Loucy (cell line): ENCODE data around the gene C1QTNF9B.

Source experiments
- H2AFZ ChIP-seq: fragments of 200-600 bp; sonication (generic); 2 replicates; pipeline ENCODE4 v1.6.0; 2016; ENCODE audit warnings: antibody characterized with exemption, mild to moderate bottlenecking, low read length, moderate library complexity
- H3F3A ChIP-seq: fragments of 200-600 bp; 2 replicates; pipeline ENCODE4 v1.6.0; 2016; ENCODE audit warnings: antibody characterized with exemption, low read depth, mild to moderate bottlenecking
- H3K27me3 ChIP-seq: fragments of 200-600 bp; sonication (generic); 2 replicates; pipeline ENCODE4 v1.6.1; 2014; ENCODE audit warnings: low read length, mild to moderate bottlenecking; ENCODE audit not compliant: insufficient read depth, poor library complexity, severe bottlenecking
- H3K36me3 ChIP-seq: fragments of 200-600 bp; sonication (generic); 2 replicates; pipeline ENCODE4 v1.6.1; 2016; ENCODE audit warnings: low read length; ENCODE audit not compliant: insufficient read depth
- H3K4me1 ChIP-seq: fragments of 200-600 bp; sonication (generic); 2 replicates; pipeline ENCODE4 v1.5.1; 2014; ENCODE audit warnings: low read length, mild to moderate bottlenecking; ENCODE audit not compliant: insufficient read depth, poor library complexity, severe bottlenecking
- H3K4me2 ChIP-seq: fragments of 200-600 bp; sonication (generic); 2 replicates; pipeline ENCODE4 v1.6.0; 2014; ENCODE audit warnings: antibody characterized with exemption, low read length, low read depth, mild to moderate bottlenecking; ENCODE audit not compliant: poor library complexity, severe bottlenecking
- H3K4me3 ChIP-seq: fragments of 200-600 bp; sonication (generic); 2 replicates; pipeline ENCODE4 v1.5.1; 2014; ENCODE audit warnings: low read length, mild to moderate bottlenecking, mixed read lengths; ENCODE audit not compliant: poor library complexity, severe bottlenecking
- H3K79me2 ChIP-seq: fragments of 200-600 bp; sonication (generic); 2 replicates; pipeline ENCODE4 v1.6.1; 2014; ENCODE audit warnings: low read length; ENCODE audit not compliant: insufficient read depth
- H3K9ac ChIP-seq: fragments of 200-600 bp; sonication (generic); 2 replicates; pipeline ENCODE4 v1.6.0; 2014; ENCODE audit warnings: mild to moderate bottlenecking, low read depth, low read length, moderate library complexity; ENCODE audit not compliant: poor library complexity, severe bottlenecking
- H3K9me2 ChIP-seq: fragments of 200-600 bp; sonication (generic); replicated peaks from 2 replicates; pipeline ENCODE4 v1.6.1; 2016; ENCODE audit warnings: low read depth, low read length, mixed read lengths
- H3K9me3 ChIP-seq: fragments of 200-600 bp; sonication (generic); 2 replicates; pipeline ENCODE4 v1.6.1; 2014; ENCODE audit warnings: mild to moderate bottlenecking, antibody characterized with exemption, low read length, low read depth; ENCODE audit not compliant: insufficient read depth
- H4K20me1 ChIP-seq: fragments of 200-600 bp; sonication (generic); 2 replicates; pipeline ENCODE4 v1.6.0; 2014; ENCODE audit warnings: antibody characterized with exemption, low read length, mild to moderate bottlenecking; ENCODE audit not compliant: insufficient read depth, poor library complexity, severe bottlenecking
- EZH2phosphoT487 ChIP-seq: fragments of 200-600 bp; IDR thresholded peaks from 2 replicates; pipeline ENCODE4 v1.6.1; 2018; ENCODE audit warnings: antibody characterized with exemption, mild to moderate bottlenecking, moderate library complexity, borderline replicate concordance
- TF ChIP-seq, protein P1 (sequence below): fragments of 200-600 bp; sonication (generic); conservative IDR thresholded peaks from 2 replicates; pipeline ENCODE4 v1.5.1; 2014; ENCODE audit warnings: mild to moderate bottlenecking, antibody characterized with exemption, low read length

The C1QTNF9B gene

DNA sequence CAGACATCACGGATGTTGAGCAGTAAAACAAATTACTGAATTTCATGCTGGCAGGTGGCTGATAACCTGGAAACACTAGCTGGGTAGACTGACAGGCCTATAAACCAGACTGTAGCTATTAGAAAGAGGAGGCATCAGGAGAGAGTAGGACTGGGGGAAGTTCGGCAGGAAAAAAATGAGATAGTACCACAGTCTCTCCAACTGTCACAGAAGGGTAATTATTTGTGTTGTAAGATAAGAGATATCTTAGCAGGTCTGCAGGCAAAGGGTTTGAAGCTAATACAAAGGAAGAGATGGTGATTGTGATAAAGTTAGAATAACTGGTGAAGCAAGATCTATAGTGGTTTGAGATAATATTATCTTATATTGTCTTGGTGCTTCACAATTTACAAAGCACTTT lies 49.8 kb downstream of the C1QTNF9B start:
- Histone ChIP-seq H3K9me2 (no peaks in the 10 kb centered on the region), H2AFZ (no peak overlapping the region), H3F3A (no peaks in the 10 kb centered on the region; the same call in 1 of the 2 replicates), H3K4me2 (peak overlapping the region; percentile 78), H3K79me2 (no peaks in the 10 kb centered on the region), H3K9me3 (no peaks in the 10 kb centered on the region), H3K36me3 (no peaks in the 10 kb centered on the region), H3K4me3 (peak overlapping the region; percentile 62), H3K9ac (peak overlapping the region; percentile 65), H3K4me1 (peaks cover 73% of the 10 kb centered on the region), H4K20me1 (no peaks in the 10 kb centered on the region), H3K27me3 (no peaks in the 10 kb centered on the region)
- no peak for TF ChIP-seq EZH2phosphoT487
- TF ChIP-seq, protein P1, sequence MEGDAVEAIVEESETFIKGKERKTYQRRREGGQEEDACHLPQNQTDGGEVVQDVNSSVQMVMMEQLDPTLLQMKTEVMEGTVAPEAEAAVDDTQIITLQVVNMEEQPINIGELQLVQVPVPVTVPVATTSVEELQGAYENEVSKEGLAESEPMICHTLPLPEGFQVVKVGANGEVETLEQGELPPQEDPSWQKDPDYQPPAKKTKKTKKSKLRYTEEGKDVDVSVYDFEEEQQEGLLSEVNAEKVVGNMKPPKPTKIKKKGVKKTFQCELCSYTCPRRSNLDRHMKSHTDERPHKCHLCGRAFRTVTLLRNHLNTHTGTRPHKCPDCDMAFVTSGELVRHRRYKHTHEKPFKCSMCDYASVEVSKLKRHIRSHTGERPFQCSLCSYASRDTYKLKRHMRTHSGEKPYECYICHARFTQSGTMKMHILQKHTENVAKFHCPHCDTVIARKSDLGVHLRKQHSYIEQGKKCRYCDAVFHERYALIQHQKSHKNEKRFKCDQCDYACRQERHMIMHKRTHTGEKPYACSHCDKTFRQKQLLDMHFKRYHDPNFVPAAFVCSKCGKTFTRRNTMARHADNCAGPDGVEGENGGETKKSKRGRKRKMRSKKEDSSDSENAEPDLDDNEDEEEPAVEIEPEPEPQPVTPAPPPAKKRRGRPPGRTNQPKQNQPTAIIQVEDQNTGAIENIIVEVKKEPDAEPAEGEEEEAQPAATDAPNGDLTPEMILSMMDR = no peak

DNA sequence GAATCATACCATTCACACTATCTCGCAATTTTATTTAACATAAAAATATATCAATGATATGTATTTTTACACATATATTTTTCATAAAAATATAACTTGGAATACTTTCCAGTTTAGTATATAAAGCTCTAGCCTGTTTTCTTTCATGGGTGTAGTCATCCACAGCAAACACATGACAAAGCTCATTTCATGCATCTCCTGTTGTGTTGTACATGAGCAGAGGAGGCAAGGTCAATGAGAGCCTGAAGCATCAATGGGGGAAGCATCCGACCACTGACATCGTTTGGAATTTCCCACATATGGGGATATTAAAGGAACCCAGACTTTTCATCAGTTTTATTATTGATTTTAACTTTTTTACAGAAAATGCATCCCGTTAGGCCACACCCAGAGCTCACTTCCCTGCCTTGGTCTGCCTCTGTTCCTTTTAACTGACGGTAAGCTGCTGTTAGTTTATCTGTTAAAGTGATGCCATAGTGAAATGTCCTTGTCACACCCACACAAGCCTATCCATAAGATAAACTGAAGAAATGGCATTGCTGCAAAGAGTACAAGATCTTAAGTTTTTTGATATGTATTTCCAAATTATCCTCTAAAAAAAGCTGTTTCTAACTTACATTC lies 52.1 kb downstream of the C1QTNF9B start:
- H3K9me2 ChIP-seq = no peaks in the 10 kb centered on the region
- no peaks in the 10 kb centered on the region for H3K79me2 ChIP-seq
- no peaks in the 10 kb centered on the region for H3K9me3 ChIP-seq
- no peak overlapping the region for H2AFZ ChIP-seq
- H3K9ac ChIP-seq = no peak overlapping the region
- no peak overlapping the region for H3K4me2 ChIP-seq
- no peak overlapping the region for H3K4me3 ChIP-seq
- no peaks in the 10 kb centered on the region for H3K27me3 ChIP-seq
- H4K20me1 ChIP-seq = no peaks in the 10 kb centered on the region
- H3K36me3 ChIP-seq = no peaks in the 10 kb centered on the region
- no peaks in the 10 kb centered on the region; the same call in 1 of the 2 replicates for H3F3A ChIP-seq
- peaks cover 66% of the 10 kb centered on the region for H3K4me1 ChIP-seq
- TF ChIP-seq, protein P1 = no peak
- no peak for TF ChIP-seq EZH2phosphoT487

DNA sequence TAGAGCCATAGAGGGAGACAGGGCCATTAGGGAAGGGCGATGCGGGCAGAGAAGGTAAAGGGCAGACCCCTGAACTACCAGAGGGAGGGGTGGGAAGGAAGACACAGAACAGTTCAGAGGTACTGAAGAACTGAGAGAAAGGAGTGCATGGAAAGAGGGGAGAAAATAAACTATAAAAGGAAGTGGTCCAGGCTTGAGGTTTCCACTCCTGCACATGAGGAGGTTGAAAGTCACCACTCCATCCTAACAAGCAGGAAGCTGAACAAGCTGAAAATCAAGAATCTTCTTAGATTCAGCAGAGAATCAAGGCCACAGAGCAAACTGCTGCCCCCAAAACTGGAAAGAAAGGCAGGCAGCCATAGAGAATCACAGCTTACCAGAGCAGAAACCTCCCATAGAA lies 53.2 kb downstream of the C1QTNF9B start:
- no peaks in the 10 kb centered on the region; the same call in 1 of the 2 replicates for H3F3A ChIP-seq
- no peaks in the 10 kb centered on the region for H4K20me1 ChIP-seq
- H3K9me3 ChIP-seq = no peaks in the 10 kb centered on the region
- H3K4me2 ChIP-seq = peak overlapping the region; percentile 40
- no peak overlapping the region for H3K9ac ChIP-seq
- H2AFZ ChIP-seq = 0 out of 2 replicates have a peak overlapping the region, but pooled peaks have one; percentile 35
- H3K4me1 ChIP-seq = peaks cover 55% of the 10 kb centered on the region
- no peak overlapping the region for H3K4me3 ChIP-seq
- no peaks in the 10 kb centered on the region for H3K79me2 ChIP-seq
- no peaks in the 10 kb centered on the region for H3K36me3 ChIP-seq
- H3K27me3 ChIP-seq = no peaks in the 10 kb centered on the region
- TF ChIP-seq, protein P1 = no peak
- no peak for TF ChIP-seq EZH2phosphoT487
- no peaks in the 10 kb centered on the region for H3K9me2 ChIP-seq
